ENCODE data around the gene SLC2A1.

Gene SLC2A1

GRCh38 chr1:42982641-42983040, 24.0 kb upstream of the SLC2A1 start:
- no peak for DNase-seq
- no peak for TF ChIP-seq CTCF (IDR thresholded peaks at IDR 0.05; ENCODE audit: low read depth, low read length, missing control alignments)
- in situ Hi-C loops (cut with HindIII; ENCODE audit: low pct_ligation_motif_present, low sequenced_read_pairs): no loop called here
- Histone ChIP-seq H3K4me3 (ENCODE audit: low read depth, low read length) (no peak overlapping the region), H3K27ac (no peak overlapping the region), H3K27me3 (replicated peaks) (no peaks in the 10 kb centered on the region), H3K36me3 (replicated peaks) (no peaks in the 10 kb centered on the region)

- H3K36me3 ChIP-seq (replicated peaks): no peaks in the 10 kb centered on the region
- H3K27ac ChIP-seq: no peak overlapping the region
- in situ Hi-C loops (cut with HindIII; ENCODE audit: low pct_ligation_motif_present, low sequenced_read_pairs): no loop called here
- TF ChIP-seq CTCF (IDR thresholded peaks at IDR 0.05; ENCODE audit: low read depth, low read length, missing control alignments): no peak
- peak; percentile 56 for DNase-seq
- H3K27me3 ChIP-seq (replicated peaks): no peaks in the 10 kb centered on the region
- H3K4me3 ChIP-seq (ENCODE audit: low read depth, low read length): no peak overlapping the region
These were observed 23.2 kb upstream of the SLC2A1 start for GRCh38 chr1:42981871-42982270.

GRCh38 chr1:42981255-42981805, 22.7 kb upstream of the SLC2A1 start:
- Histone ChIP-seq H3K4me3 (ENCODE audit: low read depth, low read length) (no peak overlapping the region), H3K27me3 (replicated peaks) (no peaks in the 10 kb centered on the region), H3K36me3 (replicated peaks) (no peaks in the 10 kb centered on the region), H3K27ac (no peak overlapping the region)
- no peak for TF ChIP-seq CTCF (IDR thresholded peaks at IDR 0.05; ENCODE audit: low read depth, low read length, missing control alignments)
- no peak for DNase-seq
- in situ Hi-C loops (cut with HindIII; ENCODE audit: low pct_ligation_motif_present, low sequenced_read_pairs): no loop called here

GRCh38 chr1:42979896-42980800, 21.5 kb upstream of the SLC2A1 start:
- no peak for TF ChIP-seq CTCF (IDR thresholded peaks at IDR 0.05; ENCODE audit: low read depth, low read length, missing control alignments)
- DNase-seq: no peak
- Histone ChIP-seq H3K27me3 (replicated peaks) (no peaks in the 10 kb centered on the region), H3K27ac (no peak overlapping the region), H3K36me3 (replicated peaks) (no peaks in the 10 kb centered on the region), H3K4me3 (ENCODE audit: low read depth, low read length) (no peak overlapping the region)
- in situ Hi-C loops (cut with HindIII; ENCODE audit: low pct_ligation_motif_present, low sequenced_read_pairs): no loop called here

- Histone ChIP-seq H3K27ac (peak overlapping the region; percentile 54), H3K27me3 (replicated peaks) (no peaks in the 10 kb centered on the region), H3K36me3 (replicated peaks) (no peaks in the 10 kb centered on the region), H3K4me3 (ENCODE audit: low read depth, low read length) (no peak overlapping the region)
- in situ Hi-C loops (cut with HindIII; ENCODE audit: low pct_ligation_motif_present, low sequenced_read_pairs): no loop called here
- DNase-seq: peak; percentile 34
- TF ChIP-seq CTCF (IDR thresholded peaks at IDR 0.05; ENCODE audit: low read depth, low read length, missing control alignments): no peak
These were observed 20.4 kb upstream of the SLC2A1 start for GRCh38 chr1:42979036-42979430.

Measured in brain microvascular endothelial cell (primary cell).